GM19324 (cell line): ENCODE data around the gene SLC27A5.

Experiments
- ATAC-seq: cut with Tn5 transposase; IDR thresholded peaks from one replicate; pipeline ENCODE4 v1.9.1; 2021; ENCODE audit warnings: mild to moderate bottlenecking, moderate library complexity; ENCODE audit not compliant: unreplicated experiment, low FRiP score

SLC27A5 gene

DNA sequence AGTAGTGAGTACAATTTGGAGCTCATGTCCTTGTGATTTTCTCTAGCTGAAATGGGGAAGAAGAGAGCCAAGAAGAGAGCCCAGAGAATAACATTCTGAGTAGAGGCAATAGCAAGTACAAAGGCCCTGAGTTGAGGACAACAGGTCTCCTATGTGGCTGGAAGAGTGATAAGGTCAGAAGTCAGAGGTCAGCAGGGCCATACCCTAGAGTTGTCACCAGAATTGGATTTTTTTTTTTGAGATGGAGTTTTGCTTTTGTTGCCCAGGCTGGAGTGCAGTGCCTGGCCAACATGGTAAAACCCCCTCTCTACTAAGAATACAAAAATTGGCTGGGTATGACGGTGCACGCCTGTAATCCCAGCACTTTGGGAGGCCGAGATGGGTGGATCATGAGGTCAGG lies 24.1 kb upstream of the SLC27A5 start:
- ATAC-seq: no peak

DNA sequence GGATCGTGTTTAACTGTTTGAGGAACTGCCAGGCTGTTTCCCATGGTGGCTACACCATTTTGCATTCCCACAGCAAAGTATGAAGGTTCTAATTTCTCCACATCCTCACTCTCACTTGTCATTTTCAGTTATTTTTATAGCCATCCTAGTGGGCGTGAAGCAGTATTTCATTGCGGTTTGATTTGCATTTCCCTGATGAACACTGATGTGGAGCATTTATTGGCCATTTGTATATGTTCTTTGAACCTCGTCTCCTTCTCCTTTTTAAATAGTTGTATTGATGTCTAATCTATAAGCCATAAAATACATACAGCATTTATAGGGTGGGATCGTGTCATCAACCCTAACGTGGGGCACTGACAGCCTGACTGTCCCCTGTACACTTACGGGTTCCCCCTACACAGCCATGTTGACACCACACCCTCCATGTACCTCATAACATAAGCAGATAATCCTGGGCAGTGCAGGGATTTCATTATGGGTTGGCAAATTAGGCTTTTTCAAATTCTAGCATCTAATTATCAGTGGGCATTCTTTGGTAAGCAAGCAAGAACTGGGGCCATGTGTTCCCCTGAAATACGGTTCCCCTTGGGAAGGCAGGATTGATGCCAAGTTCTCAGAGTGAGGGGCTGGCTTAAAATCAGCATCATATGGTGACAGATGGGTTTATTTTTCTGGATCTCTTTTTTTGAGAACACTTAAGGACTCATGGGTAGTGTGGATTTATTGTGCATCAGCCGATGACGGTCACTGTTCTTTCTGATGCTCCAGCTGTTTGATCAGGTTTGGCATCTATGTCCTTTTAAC lies 19.4 kb upstream of the SLC27A5 start:
- ATAC-seq: no peak

- ATAC-seq: no peak
These were observed 17.6 kb upstream of the SLC27A5 start for GRCh38 chr19:58529405-58529804.

DNA sequence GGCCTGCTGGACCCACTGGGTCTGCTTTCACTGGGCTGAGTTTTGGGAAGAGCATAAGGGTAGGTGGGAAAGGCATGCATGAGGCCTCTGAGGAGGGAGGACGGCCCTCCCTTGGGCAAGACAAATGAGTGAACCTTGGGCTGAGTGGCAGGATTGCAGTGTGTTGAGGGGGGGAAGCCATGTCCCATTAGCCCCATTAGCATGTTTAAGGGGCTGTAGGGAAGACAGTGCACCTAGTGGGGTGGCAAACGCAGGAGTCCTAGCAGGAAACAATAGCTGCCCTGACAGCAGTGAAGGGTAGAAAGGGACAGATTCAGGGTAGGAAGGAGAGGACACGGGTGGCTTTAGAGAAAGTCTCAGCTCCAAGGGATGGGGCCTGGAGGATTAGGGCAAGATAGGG lies 10.9 kb upstream of the SLC27A5 start:
- ATAC-seq: no peak

GRCh38 chr19:58521651-58522050 lies 9.9 kb upstream of the SLC27A5 start:
- no peak for ATAC-seq

DNA sequence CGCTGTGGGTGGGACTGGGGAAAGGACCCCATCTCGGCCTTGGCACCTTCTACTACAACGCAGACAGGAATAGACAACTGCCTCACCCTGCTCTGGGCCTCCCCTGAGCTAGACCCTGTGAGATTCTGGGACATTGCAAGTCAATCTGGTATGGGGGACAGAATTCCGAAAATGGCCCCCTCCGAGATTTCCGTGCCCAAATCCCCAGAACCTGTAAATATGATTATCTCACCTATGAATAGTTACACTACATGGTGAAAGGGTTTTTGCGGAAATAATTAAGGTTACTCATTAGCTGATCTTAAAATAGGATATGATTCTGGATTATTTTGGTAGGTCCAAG lies 8.4 kb upstream of the SLC27A5 start:
- no peak for ATAC-seq

DNA sequence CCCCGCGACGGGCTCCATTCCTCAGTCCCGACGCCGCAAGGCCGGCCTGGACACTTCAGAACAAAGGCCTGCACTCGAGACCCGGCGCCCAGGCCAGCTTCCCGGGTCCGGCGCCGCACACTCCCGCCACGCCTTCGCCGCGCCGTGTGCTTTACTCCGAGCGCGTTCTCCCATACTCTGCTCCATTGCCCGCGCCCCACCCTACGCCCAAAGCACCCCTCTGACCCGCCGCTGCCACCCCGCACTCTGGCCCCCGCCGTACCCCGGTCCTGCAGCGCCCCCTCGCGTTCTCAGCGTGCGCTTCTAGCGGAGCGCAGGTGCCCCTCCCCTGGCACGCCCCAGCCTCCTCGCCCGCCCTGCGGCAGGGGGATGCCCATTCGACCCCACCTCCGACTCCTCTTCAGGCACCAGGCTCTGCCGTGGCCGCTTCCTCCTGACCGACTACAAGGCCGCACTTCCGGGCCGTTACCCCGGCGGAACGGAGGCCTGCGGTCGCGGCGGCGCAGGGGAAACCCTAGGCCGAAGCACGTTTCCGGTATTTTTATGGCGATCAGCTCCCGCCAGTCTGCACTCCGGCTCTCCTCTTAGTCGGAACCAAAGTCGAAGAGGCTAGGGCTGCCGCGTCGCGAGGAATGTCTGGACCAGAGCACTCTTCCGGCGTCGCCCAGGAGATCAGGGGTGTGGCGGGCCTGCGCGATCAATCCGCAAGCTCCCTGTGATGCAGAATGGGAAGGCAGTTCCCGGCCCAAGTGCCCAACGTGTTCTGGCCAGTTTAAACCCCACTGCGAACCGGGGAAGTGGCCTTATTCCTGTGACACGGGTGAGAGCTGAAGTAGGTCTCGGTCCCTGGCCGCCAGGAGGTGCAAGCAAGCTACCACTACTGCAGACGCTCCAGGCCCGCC lies 7.8 kb upstream of the SLC27A5 start, which contains the start of gene ZBTB45:
Gene ZBTB45, minus strand, starts transcription at position 456 of the 902 bp plus-strand sequence. CDS start 2,137 bp downstream, outside the sequence.
- peak; percentile 86 for ATAC-seq

DNA sequence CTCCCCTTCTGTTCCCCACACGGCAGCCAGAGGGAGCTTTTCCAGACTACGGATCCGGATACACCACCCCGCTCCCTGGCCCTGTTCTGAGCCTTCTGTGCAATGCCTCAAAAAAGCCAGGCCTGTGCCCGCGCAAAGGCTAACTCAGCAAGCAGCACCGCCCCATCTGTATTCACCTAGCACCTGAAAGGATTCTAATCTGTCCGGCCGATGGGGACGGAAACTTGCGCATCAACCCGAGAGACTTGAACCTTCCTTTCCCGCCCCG lies 7.2 kb upstream of the SLC27A5 start:
- ATAC-seq: peak; percentile 0

GRCh38 chr19:58518256-58519086 lies 6.7 kb upstream of the SLC27A5 start:
- no peak for ATAC-seq

GRCh38 chr19:58516964-58517833 lies 5.4 kb upstream of the SLC27A5 start:
- ATAC-seq: no peak

DNA sequence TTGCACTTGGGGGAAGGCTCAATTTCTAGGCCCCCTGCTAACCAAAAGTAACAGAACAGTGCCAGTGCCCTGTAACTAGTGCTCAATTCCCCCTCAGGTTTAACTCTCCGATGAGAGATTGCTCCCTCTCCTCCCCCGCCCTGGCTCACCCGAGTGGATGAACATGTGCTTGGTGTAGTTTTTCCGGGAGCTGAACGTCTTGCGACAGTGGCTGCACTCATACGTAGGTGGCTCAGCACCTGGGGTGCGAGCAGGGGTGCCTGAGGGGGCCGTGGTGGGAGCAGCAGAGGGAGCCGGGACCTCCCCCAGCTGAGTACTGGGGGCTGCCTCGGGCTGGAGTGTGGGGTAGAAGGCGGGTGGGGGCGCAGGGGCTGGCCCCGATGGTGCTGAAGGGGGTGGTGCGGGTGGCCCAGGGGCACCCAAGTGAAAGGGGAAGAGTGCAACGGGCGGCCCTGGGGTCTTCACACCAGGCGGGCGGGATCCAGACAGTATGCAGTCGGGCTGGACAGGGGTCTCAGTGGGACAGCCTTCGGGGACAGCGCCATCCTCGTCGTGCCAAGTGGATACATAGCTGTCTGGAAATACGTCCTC lies 4.5 kb upstream of the SLC27A5 start:
- ATAC-seq: no peak

GRCh38 chr19:58515259-58515658 lies 3.5 kb upstream of the SLC27A5 start:
- no peak for ATAC-seq

- no peak for ATAC-seq
These were observed 2.8 kb upstream of the SLC27A5 start for GRCh38 chr19:58514564-58515022.

DNA sequence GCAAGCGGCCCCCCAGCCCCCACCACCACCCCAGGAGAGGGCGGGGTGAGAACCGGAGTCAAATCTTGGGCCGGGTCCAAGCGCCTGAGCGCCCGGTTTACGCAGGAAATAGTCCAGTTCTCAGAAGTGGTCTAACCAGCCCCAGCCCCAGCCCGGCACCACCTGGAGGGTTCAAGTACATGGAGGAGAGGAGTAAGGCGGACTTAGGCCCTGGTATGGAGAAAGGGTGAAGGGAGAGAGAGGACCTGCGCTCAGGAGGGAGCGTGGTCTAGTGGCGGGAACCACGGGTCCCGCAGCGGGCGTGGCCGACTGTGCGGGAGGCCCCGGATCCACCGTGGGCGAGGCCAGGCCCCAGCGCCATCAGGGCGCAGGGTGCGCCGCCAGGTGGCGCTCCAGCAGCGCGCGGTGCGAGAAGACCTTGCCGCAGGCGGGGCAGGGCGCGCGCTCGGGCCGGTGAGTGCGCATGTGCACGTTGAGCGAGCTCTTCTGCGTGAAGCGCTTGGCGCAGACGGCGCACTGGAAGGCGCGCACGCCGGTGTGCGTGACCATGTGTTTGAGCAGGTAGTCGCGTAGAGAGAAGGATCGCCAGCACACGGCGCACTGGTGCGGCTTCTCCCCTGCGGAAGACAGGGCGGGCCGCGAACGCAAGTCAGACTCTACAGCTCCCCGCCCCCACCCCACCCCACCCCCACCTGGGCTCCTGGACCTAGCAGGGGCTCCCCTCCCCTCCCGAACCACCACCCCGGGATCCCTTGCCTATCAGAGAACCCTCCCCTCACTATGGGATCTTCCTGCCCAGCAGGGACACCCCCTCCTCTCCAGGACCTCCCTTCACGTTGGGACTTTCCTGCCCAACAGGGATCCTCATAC lies 2.1 kb upstream of the SLC27A5 start:
- peak; percentile 70 for ATAC-seq

DNA sequence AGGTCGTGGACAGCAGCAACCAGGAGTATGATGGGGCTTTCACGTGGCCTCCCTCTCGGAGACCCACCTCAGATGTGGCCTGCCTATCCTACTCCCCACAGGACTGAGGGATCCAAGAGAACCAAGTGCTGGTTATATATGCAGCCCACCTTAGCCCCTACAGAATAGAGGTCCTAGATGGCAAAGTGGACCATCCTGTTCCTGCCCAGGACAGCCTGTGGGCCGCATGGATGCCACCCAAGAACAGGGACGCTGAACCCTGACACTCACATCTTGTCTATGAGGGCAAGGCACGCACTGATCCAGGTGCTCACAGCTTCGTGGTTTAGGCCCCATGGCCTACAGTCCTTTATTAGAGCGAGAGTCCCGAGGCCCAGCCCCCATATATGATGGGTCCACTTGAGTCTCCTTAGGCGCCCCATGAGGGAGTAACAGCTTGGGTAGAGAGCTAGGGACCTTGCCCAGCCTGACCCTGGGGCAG lies 1.5 kb upstream of the SLC27A5 start:
- ATAC-seq: no peak

GRCh38 chr19:58510084-58510862 lies 1.5 kb downstream of the SLC27A5 start:
- ATAC-seq: no peak

- no peak for ATAC-seq
These were observed 2.1 kb downstream of the SLC27A5 start for GRCh38 chr19:58509731-58510083.
